Fibroblast of villous mesenchyme (primary cell): Measurements from ENCODE around the gene SLC35A5. TPM values are rescaled to one million over a fixed set of nuclear protein-coding genes. Genes with fewer than 3 reads are reported as not detected.
A peak's percentile ranks its signal among the peaks of the same experiment; 100 is the strongest.

Experiments
- DNase-seq: peaks from one replicate; pipeline ENCODE4 v3.0.0-alpha.2; 2010; ENCODE audit warnings: low read depth
- H3K4me3 ChIP-seq: 2 replicates; pipeline ENCODE4 v1.5.1; 2011; ENCODE audit warnings: low read depth, mild to moderate bottlenecking, low read length
- total RNA-seq: library from RNA; depleted of rRNA; stranded (reverse); fragments of >200 nt; gene quantifications from 2 replicates; pipeline ENCODE4 v1.2.3, GENCODE V29; 2012
- TF ChIP-seq, protein P1 (sequence below): IDR thresholded peaks from 2 replicates; pipeline ENCODE4 v1.5.1; 2012; ENCODE audit warnings: low read depth, mild to moderate bottlenecking, low read length; ENCODE audit not compliant: insufficient read depth

SLC35A5 gene
- total RNA-seq, 1 donor: 56.6 TPM

DNA sequence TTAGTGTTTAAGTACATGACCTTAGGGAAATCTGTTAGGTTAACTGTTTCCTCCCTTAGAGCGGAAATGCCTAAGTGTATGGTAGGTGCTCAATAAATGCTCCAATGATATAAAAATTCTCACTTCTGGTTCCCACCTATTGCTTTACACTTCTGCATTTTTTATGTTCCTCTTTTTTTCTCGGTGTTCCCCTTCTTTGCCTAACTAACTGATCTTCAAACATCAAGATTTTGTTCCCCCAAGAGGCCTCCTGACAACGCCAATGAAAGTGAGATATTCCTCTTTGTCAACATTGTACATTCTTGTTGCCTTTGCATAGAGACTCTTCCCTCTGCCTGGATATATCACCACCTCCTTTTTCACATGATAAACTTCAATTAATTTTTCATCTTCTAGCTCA, 17.4 kb downstream of the SLC35A5 start:
- DNase-seq: no peak
- TF ChIP-seq, protein P1, sequence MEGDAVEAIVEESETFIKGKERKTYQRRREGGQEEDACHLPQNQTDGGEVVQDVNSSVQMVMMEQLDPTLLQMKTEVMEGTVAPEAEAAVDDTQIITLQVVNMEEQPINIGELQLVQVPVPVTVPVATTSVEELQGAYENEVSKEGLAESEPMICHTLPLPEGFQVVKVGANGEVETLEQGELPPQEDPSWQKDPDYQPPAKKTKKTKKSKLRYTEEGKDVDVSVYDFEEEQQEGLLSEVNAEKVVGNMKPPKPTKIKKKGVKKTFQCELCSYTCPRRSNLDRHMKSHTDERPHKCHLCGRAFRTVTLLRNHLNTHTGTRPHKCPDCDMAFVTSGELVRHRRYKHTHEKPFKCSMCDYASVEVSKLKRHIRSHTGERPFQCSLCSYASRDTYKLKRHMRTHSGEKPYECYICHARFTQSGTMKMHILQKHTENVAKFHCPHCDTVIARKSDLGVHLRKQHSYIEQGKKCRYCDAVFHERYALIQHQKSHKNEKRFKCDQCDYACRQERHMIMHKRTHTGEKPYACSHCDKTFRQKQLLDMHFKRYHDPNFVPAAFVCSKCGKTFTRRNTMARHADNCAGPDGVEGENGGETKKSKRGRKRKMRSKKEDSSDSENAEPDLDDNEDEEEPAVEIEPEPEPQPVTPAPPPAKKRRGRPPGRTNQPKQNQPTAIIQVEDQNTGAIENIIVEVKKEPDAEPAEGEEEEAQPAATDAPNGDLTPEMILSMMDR: no peak
- H3K4me3 ChIP-seq: no peak overlapping the region

DNA sequence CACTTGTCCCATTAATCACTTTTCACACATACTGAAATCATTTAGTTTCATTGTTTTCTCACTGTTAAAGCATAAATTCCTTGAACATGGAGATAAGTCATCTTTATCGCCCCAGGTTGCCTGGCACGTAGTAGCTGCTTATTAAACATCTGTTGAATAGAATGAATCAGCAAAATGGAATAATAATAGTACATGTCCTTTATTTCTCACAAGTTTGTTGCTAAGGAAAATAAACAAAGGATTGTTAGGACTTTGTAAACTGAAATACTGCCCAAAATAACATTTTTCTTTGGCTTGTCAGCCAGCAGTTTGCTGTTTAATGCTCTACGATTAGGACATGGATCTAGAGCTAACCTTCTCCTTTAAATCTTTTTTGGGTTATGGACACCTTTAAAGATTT, 17.9 kb downstream of the SLC35A5 start:
- H3K4me3 ChIP-seq: no peak overlapping the region
- TF ChIP-seq, protein P1: no peak
- DNase-seq: peak; percentile 49

DNA sequence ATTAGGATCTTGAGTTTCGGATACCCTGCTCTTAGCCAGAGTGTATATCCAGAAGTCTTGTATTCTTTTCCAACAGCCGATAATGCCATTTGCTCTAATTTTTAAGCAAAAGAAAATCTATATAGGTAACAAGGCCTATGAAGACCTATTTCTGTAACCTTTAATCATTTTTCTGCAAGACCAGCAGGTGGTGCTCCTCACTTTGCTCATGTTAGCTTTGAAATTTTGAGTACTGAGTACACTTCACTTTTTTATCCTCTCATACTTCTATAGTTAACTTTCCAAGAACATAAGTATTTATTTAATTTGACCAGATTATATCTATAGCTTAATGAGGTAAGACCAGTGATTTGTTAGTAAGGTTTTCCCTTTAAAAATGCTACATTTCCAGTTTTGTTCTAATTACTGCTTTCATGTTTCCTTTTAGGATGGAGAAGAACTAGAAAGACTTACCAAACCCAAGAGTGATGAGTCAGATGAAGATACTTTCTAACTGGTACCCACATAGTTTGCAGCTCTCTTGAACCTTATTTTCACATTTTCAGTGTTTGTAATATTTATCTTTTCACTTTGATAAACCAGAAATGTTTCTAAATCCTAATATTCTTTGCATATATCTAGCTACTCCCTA, 20.5 kb downstream of the SLC35A5 start:
- TF ChIP-seq, protein P1: peak; percentile 67
- no peak overlapping the region for H3K4me3 ChIP-seq
- DNase-seq: peak; percentile 79

DNA sequence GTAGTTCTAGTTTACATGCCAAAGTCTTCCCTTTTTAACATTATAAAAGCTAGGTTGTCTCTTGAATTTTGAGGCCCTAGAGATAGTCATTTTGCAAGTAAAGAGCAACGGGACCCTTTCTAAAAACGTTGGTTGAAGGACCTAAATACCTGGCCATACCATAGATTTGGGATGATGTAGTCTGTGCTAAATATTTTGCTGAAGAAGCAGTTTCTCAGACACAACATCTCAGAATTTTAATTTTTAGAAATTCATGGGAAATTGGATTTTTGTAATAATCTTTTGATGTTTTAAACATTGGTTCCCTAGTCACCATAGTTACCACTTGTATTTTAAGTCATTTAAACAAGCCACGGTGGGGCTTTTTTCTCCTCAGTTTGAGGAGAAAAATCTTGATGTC, 21.3 kb downstream of the SLC35A5 start:
- TF ChIP-seq, protein P1: no peak
- H3K4me3 ChIP-seq: no peak overlapping the region
- no peak for DNase-seq

DNA sequence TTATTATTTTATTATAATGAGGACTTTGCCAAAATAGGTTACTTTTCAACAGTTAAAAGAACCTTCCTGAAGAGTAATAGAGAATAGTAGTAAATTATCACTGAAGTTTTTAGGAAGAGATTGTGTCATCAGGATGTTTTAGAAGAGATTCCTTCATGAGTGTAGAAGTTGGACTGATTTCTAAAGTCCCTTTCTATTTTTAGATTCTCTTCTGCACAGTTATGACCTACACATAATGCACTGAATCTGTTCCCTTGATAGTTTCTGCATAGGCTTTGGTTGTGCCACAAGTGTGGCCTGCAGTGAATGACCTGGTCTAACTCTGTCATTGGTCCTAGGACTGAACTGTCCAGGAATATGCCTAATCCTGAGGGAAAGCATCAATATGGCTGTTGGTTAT, 23.9 kb downstream of the SLC35A5 start:
- H3K4me3 ChIP-seq: no peak overlapping the region
- TF ChIP-seq, protein P1: no peak
- no peak for DNase-seq

DNA sequence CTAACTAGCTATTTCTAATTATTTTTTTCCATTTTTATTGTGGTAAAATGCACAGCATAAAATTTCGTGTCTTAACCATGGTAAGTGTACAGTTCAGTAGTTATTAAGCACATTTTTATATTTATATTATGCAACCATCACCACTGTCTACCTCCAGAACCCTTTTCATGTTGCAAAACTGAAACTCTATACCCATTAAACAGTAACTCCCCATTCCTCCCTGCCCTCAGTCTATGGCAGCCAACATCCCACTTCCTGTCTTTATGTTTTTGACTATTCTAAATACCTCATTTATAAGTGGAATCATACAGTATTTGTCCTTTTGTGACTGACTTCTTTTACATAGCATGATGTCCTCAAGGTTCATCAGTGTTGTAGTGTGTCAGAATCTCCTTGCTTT, 25.5 kb downstream of the SLC35A5 start:
- TF ChIP-seq, protein P1: no peak
- no peak overlapping the region for H3K4me3 ChIP-seq
- no peak for DNase-seq

DNA sequence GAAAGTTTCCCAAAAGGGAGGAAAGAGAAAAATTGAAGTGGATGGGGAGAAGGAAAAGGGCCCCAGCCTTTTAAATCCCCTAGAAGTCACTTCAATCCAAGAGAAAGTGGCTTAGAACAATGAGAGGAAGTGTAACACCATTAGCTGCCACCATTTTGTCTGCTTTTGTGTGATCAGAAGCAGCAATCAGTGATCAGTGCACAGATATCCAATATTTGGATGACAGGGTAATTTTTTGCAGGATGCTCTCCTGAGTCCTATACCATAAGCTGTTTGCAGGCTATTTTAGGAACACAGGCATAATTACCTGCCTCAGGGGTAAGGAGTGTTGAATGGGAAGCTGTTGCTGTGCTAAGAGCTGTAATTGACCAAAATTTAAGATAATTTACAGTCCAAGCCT, 31.4 kb downstream of the SLC35A5 start:
- TF ChIP-seq, protein P1: no peak
- no peak for DNase-seq
- no peak overlapping the region for H3K4me3 ChIP-seq
